Heart right ventricle (tissue), 16 donors: ENCODE results near the gene SCAANT1. TPM values are rescaled to one million over a fixed set of nuclear protein-coding genes. Genes with fewer than 3 reads are reported as not detected.

Experiments
- ATAC-seq, 8 donors: fragments of 200-7000 bp; cut with Tn5 transposase; one replicate each; pipeline ENCODE4 v1.9.1; 2020; ENCODE audit warnings: mild to moderate bottlenecking in 8 of 8, moderate library complexity in 8 of 8, moderate number of reproducible peaks in 1 of 8
- DNase-seq, 2 donors: peaks; one replicate each; pipeline ENCODE4 v3.0.0-alpha.2; 2020
- H3K27ac ChIP-seq, 10 donors: fragments of 200-600 bp; sonication (generic) in 2 of 10; one replicate each; pipeline versions ENCODE4 v1.5.0 to v1.8.0; 2020 to 2022; ENCODE audit warnings: mild to moderate bottlenecking in 3 of 10
- H3K27me3 ChIP-seq, 7 donors: fragments of 200-600 bp; one replicate each; pipeline ENCODE4 v1.8.0; 2021 to 2022; ENCODE audit warnings: mild to moderate bottlenecking in 2 of 7
- H3K36me3 ChIP-seq, 9 donors: fragments of 200-600 bp; sonication (generic) in 1 of 9; one replicate each; pipeline versions ENCODE4 v1.5.0 to v1.8.0; 2020 to 2022; ENCODE audit warnings: mild to moderate bottlenecking in 2 of 9
- H3K4me1 ChIP-seq, 9 donors: fragments of 200-600 bp; sonication (generic) in 1 of 9; one replicate each; pipeline versions ENCODE4 v1.5.0 to v1.8.0; 2020 to 2022; ENCODE audit warnings: mild to moderate bottlenecking in 4 of 9
- H3K4me3 ChIP-seq, 10 donors: fragments of 200-600 bp; sonication (generic) in 2 of 10; one replicate each; pipeline versions ENCODE4 v1.5.0 to v1.8.0; 2020 to 2022; ENCODE audit warnings: mild to moderate bottlenecking in 7 of 10, moderate library complexity in 2 of 10
- H3K9me3 ChIP-seq, 11 donors: fragments of 200-600 bp in 10 of 11; sonication (generic) in 2 of 11; one replicate each; pipeline versions ENCODE4 v1.5.0 to v1.8.0; 2013 to 2022; ENCODE audit warnings: mild to moderate bottlenecking in 2 of 11, control low read depth in 1 of 11, moderate library complexity in 1 of 11
- CTCF ChIP-seq, 9 donors: fragments of 200-600 bp; sonication (generic) in 2 of 9; IDR thresholded peaks; one replicate each; pipeline versions ENCODE4 v1.5.0 to v1.8.0; 2021 to 2022; ENCODE audit warnings: antibody characterized with exemption in 9 of 9, mild to moderate bottlenecking in 5 of 9, moderate library complexity in 1 of 9
- WGBS, 2 donors: extraction: QIAGEN DNeasy Blood & Tissue Kit; methylation state at CpG; one replicate each; pipeline ENCODE4 v1.1.7; 2013; ENCODE audit warnings: inconsistent platforms in 1 of 2; 5-methylcytosine and 5-hydroxymethylcytosine counted together
- intact Hi-C, 10 donors: fragments of 100-400 bp; cut with DNase I; formaldehyde crosslinking; loops; one replicate each; pipeline versions ENCODE4 v1.11.1 to v1.14.2; 2022
- polyA plus RNA-seq, 2 donors: library from polyadenylated mRNA; stranded (reverse); fragments of 200-250 nt; gene quantifications; one replicate each; pipeline ENCODE4 v1.2.3, GENCODE V29; 2013
- total RNA-seq, 10 donors: library from RNA; stranded (reverse); fragmentation: NEBNext Ultra II Directional in 3 of 10; extraction: Animal tissue kit (Norgen Biotek cat#: 25700) in 3 of 10; gene quantifications; one replicate each; pipeline versions ENCODE4 v1.2.1 to v1.2.4, GENCODE V29; 2021 to 2023
- donor health status: Arrhythmogenic right ventricular cardiomyopathy.
- donor health status: ischemic (EF 13 %, LVEDD 7.1; RV severe dilation, severe dysfunction).
- donor health status: healthy with polysubstance abuse.
- donor health status: DM: no; HTN: yes; CAD: no.
- donor health status: DM: no; HTN: no; CAD: no.
- donor health status: ischemic (EF 25% LVEDD 6.9; RV normal size, moderate dysfunction).
- donor health status: ischemic (EF 25% LVEDD 5.7; RV mildly dilated, moderate dysfunction).
- donor health status: healthy.
- donor health status: DM: yes; HTN: yes; CAD: no.
- donor health status: Ischemic cardiomyopathy.
- donor health status: ischemic (EF 35%, LVEDD 5.7; RV mildly dilated, moderate dysfunction).
- donor health status: nonischemic (EF 11% LVEDD 7.7; RV severe dilation, severe dysfunction).
- donor health status: DM: yes; HTN: yes; CAD: no.
- donor health status: PGD.
- donor health status: ischemic (EF 29% LVEDD 5.4; RV normal size, mild dysfunction).
- donor health status: nonischemic (EF 23%, LVEDD 6.1; RV moderate dilation, normal function).

The SCAANT1 gene
- total and polyA plus RNA-seq, 12 donors, result not detected

DNA sequence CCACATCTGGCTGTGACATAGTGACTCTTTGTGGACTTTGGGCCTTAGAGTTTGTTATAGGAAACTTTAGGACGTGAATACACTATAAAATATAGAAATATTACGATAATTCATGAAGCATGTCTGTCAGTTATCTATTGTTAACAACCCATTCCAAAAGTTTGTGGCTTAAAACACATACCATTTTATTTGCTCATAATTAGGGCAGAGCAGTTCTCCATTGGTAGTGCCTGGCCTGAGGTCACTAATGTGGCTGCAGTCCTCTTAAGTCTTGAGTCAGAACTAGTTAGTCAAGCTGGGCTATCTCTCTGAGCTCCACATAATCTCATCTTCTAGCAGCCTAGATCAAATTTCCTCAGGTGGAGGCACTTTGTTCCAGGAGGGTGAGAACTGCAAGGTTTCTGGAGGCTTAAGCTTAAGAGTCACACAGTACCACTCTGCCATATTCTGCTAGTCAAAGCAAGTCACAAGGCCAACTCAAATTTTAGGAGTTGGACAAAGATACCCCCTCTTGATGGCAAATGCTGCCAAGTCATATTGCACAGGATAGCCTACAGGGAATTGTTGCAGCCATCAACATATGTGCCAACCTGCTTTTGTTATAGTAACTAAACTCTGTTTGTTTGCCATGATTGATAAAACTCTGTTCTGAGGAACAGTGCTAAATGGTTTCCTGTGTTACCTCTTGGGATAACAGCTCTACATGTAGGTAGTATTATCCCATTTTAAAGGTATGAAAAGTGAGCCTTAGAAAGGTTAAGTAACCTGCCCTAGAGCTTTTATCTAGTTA lies 39.9 kb downstream of the SCAANT1 start:
- Histone ChIP-seq H3K27ac (no peak overlapping the region), H3K27me3 (no peaks in the 10 kb centered on the region), H3K9me3 (no peaks in the 10 kb centered on the region), H3K36me3 (peaks cover 0 to 2% (median 0%) of the 10 kb centered on the region in 9 donors), H3K4me1 (peaks cover 0 to 44% (median 17%) of the 10 kb centered on the region in 9 donors), H3K4me3 (no peak overlapping the region)
- 94 to 100% methylated on average over 2 of the region's 2 CpGs for WGBS, 2 donors
- no peak for ATAC-seq
- intact Hi-C loops, result loop anchor here in 1 of 10 donors (5.0 kb wide), 1 partner anchor 35 kb away; no protein-coding TSS in a partner anchor
- no peak for DNase-seq
- no peak for TF ChIP-seq CTCF (IDR thresholded peaks at IDR 0.05)

- Histone ChIP-seq H3K4me3 (no peak overlapping the region), H3K27ac (no peak overlapping the region), H3K9me3 (no peaks in the 10 kb centered on the region), H3K4me1 (peaks cover 0 to 41% (median 2%) of the 10 kb centered on the region in 9 donors), H3K36me3 (peaks cover 0 to 16% (median 0%) of the 10 kb centered on the region in 9 donors), H3K27me3 (no peaks in the 10 kb centered on the region)
- no peak for TF ChIP-seq CTCF (IDR thresholded peaks at IDR 0.05)
- intact Hi-C loops, result loop anchor here in 1 of 10 donors (5.0 kb wide), 1 partner anchor 37 kb away; no protein-coding TSS in a partner anchor
- ATAC-seq (no peak), DNase-seq (no peak)
- WGBS, 2 donors, result 56 to 59% methylated on average over 2 of the region's 2 CpGs
Measured at GRCh38 chr3:63870615-63871005, 41.6 kb downstream of the SCAANT1 start.

DNA sequence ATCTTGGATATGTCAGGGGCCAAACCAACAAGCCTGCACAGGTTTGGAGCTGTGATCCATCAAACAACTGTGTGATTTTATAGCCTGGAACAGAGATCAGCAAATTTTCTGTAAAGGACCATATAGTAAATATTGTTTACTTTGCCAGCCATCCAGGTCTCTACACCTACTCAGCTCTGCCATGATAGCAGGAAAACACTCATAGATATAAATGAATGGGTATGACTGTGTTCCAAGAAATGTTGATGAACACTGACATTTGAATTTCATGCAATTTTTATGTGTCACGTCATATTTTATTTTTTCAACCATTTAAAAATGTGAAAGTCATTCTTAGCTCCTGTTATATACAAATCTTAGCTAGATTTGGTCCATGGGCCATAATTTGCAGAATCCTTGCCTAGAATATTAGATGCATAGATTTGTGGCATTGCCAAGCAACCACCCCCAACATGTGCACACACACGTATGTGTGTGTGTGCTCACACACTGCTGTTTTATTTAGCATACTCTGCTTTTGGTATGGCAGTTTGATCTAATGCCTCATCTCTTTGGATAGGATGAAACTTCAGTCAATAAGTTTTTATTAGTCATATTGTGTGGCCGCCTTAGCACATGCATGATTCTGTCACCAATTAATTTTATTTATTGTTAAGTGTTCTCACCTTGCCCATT lies 42.1 kb downstream of the SCAANT1 start:
- ATAC-seq, result no peak
- no peak for DNase-seq
- Histone ChIP-seq H3K27ac (no peak overlapping the region), H3K9me3 (no peaks in the 10 kb centered on the region), H3K27me3 (no peaks in the 10 kb centered on the region), H3K4me1 (peaks cover 0 to 43% (median 3%) of the 10 kb centered on the region in 9 donors), H3K4me3 (no peak overlapping the region), H3K36me3 (peaks cover 0 to 16% (median 0%) of the 10 kb centered on the region in 9 donors)
- intact Hi-C loops, result loop anchor here in 5 of 10 donors (5.0 to 10.0 kb wide), 3 partner anchors 37 to 125 kb away; partner anchors contain the start of gene SCAANT1 (in 2 of the 5)
- no peak for TF ChIP-seq CTCF (IDR thresholded peaks at IDR 0.05)
- 87% methylated on average over 3 of the region's 3 CpGs for WGBS, 2 donors

GRCh38 chr3:63867225-63867624 lies 45.0 kb downstream of the SCAANT1 start:
- Histone ChIP-seq H3K4me3 (no peak overlapping the region), H3K36me3 (peaks cover 0 to 16% (median 0%) of the 10 kb centered on the region in 9 donors), H3K27me3 (no peaks in the 10 kb centered on the region), H3K9me3 (no peaks in the 10 kb centered on the region), H3K27ac (no peak overlapping the region), H3K4me1 (peaks cover 0 to 43% (median 16%) of the 10 kb centered on the region in 9 donors)
- ATAC-seq (no peak), DNase-seq (no peak)
- 98% methylated on average over 1 of the region's 1 CpG for WGBS, 2 donors
- TF ChIP-seq CTCF (IDR thresholded peaks at IDR 0.05), result no peak
- intact Hi-C loops, result loop anchor here in 5 of 10 donors (5.0 to 10.0 kb wide), 3 partner anchors 40 to 128 kb away; partner anchors contain the start of gene SCAANT1 (in 2 of the 5)
